Activated naive CD4-positive, alpha-beta T cell treated with anti-CD3 and anti-CD28 coated beads, Interleukin-2, amount 10 ng/mL, durations not matched to agents 5 hours and 36 hours (primary cell): Measurements from ENCODE around the gene OCA2. TPM values are rescaled to one million over a fixed set of nuclear protein-coding genes. Genes with fewer than 3 reads are reported as not detected.

Source experiments
- total RNA-seq, 2 experiments: library from RNA; stranded (reverse); gene quantifications; one replicate each; pipeline ENCODE4 v1.2.3, GENCODE V29; 2021

OCA2 gene
- not detected for total RNA-seq

DNA sequence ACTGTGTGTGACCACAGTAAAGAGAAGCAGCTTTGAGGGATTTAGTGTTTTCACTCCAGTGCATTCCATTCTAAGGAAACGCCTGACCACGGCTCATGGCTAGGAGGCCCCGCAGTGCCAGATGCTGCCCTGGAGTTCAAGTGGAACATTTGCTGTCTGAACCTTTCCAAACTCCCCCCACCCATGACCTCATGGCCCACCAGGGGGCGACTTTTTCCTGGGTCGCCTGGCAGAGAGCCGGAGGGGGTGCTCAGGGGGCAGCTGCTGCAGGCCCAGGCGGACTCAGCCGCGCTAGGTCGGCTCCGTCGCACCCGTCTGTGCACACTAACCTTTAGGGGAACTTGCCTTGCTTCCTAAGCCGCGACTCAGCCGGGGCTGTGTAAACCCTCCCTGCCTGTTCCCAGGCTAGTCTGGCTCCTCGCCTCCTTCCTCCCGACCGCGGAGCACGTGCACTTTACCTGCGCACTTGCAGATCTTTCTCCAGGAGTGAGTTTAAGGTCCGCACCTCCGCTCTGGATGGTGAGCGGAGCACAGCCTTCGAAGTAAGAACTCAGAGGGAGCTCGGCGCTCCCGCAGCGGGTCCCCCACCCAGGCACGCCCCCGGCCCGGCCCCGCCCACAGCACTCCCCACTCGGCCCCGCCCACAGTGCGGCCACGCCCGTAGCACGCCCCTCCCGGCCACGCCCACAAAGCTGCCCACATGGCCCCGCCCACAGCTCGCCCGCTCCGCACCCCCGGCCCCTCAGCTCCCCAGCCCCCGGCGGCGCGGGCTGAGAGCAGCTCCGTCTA, at the start of gene OCA2:
TSS of gene OCA2 (minus strand) at position 550 of the 789 bp plus-strand sequence. CDS start 17,441 bp downstream, outside the sequence.

Other genes starting within 250 kb of the OCA2 start
- 10 to 100 TPM; 46.3 to 50.7 TPM for gene HERC2, start 222.9 kb upstream of the OCA2 start, total RNA-seq